GM12872 (cell line): Measurements from ENCODE around the gene PLPP4.

Source experiments
- CTCF ChIP-seq: IDR thresholded peaks from 3 replicates; pipeline ENCODE4 v1.5.1; 2011; ENCODE audit warnings: low read depth, mild to moderate bottlenecking, low read length, moderate library complexity; ENCODE audit not compliant: insufficient read depth

Gene PLPP4

DNA sequence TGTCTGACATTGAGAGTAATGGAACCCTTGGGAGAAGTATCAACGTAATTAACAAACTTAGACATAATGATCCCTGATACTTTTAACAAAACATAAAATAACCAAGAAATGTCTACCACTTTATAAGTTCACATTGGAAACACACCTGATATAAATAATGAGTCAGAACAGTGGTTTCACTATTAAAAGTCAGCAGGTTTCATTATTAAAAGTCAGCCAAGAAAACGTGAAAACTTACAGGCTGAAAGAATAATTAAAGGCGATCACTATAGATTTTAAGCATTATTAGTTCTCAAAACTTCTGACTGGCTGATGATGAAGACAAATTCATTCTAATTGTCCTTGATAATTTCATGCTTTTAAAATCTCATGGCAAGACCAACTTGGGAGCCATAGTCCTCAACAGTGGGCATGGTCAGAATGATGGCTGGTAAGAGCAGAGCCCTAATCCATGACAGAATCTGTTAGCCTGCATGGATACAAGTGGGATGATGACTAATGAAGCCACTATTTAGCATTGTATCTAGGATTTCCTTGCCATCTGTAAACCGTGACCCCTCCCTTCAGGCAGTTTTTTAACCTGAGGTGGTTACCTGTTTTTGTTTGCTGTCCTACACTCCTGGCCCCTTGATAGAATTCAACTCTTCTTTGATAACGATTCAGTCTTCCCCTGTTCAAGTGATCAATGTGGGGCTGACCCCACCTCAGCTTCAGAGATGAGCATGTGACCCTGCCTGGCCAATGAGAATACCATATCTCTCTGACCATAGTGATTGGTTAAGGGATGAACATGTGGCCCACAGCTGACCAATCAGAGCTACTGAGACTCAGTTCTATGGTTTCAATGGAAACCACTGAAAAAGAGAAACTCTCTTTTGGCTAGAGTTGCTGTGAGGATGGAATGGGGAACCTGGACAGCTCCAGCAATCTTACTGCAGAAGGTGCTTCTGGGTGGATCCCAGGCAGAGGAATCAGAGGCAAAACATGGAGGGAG lies 151.0 kb downstream of the PLPP4 start:
- TF ChIP-seq CTCF = no peak

DNA sequence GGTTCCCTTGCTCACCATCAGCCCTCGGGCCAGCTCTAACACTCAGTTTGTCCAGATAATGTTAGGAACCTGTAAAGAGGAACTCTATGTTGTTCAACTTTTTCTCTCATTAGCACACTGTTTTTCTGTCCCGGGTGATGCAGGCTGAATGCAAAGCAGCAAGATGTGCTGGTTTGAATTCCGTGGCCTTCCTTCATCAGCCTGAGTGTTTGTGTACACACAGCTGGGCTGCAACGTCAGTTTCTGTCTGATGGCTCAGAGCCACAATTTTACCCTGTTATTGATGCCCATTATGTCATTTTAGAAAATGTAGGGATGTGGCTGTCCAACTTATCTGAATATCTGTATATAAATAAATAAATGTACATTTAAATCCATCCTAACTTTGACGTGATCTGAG lies 152.0 kb downstream of the PLPP4 start:
- no peak for TF ChIP-seq CTCF

DNA sequence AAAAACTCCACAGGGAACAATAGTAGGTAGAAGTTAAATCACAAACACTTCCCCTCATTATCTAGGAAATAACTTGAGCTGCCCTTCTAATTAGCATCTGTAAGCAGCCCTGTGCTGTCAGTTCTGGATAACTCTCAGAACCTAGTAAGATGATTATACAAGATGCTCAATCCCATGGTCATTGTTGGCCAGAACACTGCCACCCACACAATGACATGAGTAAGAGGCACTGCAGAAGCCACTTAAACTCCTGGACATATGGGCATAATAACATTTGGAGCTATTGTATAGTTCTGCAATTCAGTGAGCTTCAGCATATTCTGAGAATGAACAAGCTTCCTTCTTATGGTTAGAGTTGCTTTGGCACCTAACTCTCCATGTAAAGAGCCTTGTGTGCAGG lies 153.8 kb downstream of the PLPP4 start:
- TF ChIP-seq CTCF = no peak

GRCh38 chr10:120612756-120613155 lies 155.7 kb downstream of the PLPP4 start:
- TF ChIP-seq CTCF = no peak

DNA sequence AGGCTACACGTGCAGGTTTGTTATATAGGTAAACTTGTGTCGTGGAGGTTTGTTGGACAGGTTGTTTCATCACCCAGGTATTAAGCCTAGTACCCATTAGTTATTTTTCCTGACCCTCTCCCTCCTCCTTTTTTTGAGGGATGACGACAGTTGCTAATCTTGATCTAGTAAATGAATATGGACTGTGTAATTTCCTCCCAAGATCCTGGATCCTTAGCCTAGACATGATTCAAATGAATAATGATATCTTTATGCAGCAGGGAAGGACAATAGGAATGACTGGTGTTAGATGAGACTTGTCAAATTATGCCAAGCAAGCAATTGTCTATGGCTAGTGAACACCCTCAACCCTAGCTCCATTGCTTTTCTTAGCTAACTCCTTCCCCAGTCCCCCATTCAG lies 156.2 kb downstream of the PLPP4 start:
- no peak for TF ChIP-seq CTCF

DNA sequence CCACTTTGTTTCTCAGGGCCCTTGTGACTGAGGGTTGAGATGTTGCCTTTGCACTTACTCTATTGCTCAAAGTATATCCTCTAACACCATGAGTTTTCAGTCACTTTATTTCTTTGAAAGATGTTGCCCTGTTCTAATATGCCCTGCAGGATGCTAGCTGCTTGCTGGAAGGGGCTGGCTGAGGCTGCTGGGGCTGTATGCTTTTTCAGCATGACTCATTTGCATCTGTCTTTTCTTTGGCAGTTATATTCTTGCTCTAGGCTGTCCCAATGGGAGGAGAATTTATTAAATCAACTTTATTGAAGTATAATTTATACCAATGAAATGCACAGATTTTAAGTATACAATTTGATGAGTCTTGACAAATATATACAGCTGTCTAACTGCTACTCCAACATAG lies 157.7 kb downstream of the PLPP4 start:
- no peak for TF ChIP-seq CTCF

DNA sequence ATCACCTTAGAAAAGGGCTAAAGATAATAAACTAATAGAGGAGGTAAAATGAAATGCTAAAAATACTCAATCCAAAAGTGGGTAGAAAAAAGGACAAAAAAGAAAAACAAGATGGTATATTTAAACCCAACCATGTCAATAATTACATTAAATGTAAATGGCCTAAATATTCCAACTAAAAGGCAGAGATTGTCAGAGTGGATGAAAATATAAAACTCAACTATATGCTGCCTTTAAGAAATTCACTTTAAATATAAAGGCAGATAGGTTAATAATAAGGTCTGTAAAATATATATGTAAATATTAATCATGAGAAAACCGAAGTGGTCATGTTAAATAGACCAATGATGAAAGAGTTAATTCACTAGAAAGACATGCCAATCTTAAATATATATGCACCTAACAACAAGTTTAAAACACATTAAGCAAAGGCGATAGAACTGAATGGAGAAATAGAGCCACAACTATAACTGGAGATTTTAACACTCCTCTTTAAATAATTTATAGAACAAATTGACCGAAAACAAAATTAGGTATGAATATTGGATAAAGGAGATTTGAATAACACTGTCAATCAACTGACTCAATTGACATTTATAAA lies 159.4 kb downstream of the PLPP4 start:
- TF ChIP-seq CTCF = no peak
